Duodenal mucosa (tissue), 2 donors: ENCODE measurements around the gene ZCCHC24.

Experiments used
- H3K27ac ChIP-seq: one replicate; pipeline ENCODE4 v1.7.0; 2013; ENCODE audit warnings: low read depth, low read length
- H3K27me3 ChIP-seq, 2 donors: one replicate each; pipeline ENCODE4 v1.7.0; 2013; ENCODE audit warnings: low read length in 2 of 2, control low read depth in 1 of 2; ENCODE audit not compliant: insufficient read depth in 2 of 2, control insufficient read depth in 1 of 2
- H3K36me3 ChIP-seq, 2 donors: one replicate each; pipeline ENCODE4 v1.7.0; 2013; ENCODE audit warnings: low read length in 2 of 2, control low read depth in 1 of 2; ENCODE audit not compliant: insufficient read depth in 2 of 2, control insufficient read depth in 1 of 2
- H3K4me1 ChIP-seq, 2 donors: one replicate each; pipeline ENCODE4 v1.7.0; 2013; ENCODE audit warnings: low read length in 2 of 2, control low read depth in 1 of 2; ENCODE audit not compliant: insufficient read depth in 2 of 2, control insufficient read depth in 1 of 2
- H3K4me3 ChIP-seq, 2 donors: one replicate each; pipeline ENCODE4 v1.7.0; 2013; ENCODE audit warnings: low read length in 2 of 2, low read depth in 1 of 2
- H3K9ac ChIP-seq, 2 donors: one replicate each; pipeline ENCODE4 v1.7.0; 2013; ENCODE audit warnings: low read length in 2 of 2, low read depth in 1 of 2
- H3K9me3 ChIP-seq, 2 donors: one replicate each; pipeline ENCODE4 v1.7.0; 2013; ENCODE audit warnings: low read length in 2 of 2, control low read depth in 1 of 2; ENCODE audit not compliant: control insufficient read depth in 1 of 2

The ZCCHC24 gene

DNA sequence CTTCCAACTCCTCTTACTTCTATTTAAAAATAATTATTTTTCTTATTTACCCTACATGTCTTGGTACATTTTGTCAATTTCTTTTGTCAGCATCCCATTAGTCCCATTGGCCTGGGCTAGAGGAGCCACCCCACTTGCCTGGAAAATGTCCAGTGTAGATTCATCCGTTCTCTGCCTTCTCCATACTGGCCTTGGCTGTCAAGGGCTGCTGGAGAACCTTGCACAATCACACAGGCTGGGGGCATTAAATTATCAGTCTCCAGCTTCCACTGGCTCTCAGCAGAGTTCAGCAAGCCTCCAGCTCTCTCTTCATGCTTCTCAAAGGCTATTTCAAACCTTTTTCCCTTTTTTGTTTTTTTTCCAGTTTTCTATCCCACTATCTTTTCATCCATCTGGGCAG is 13.8 kb upstream of the ZCCHC24 start:
- no peaks in the 10 kb centered on the region for H3K9me3 ChIP-seq
- H3K9ac ChIP-seq = no peak overlapping the region
- H3K4me1 ChIP-seq = no peaks in the 10 kb centered on the region
- no peaks in the 10 kb centered on the region for H3K36me3 ChIP-seq
- H3K27me3 ChIP-seq = peaks cover 0 to 5% of the 10 kb centered on the region in 2 donors
- no peak overlapping the region for H3K27ac ChIP-seq
- H3K4me3 ChIP-seq = no peak overlapping the region

GRCh38 chr10:79458483-79458882 is 13.1 kb upstream of the ZCCHC24 start:
- no peak overlapping the region for H3K9ac ChIP-seq
- H3K9me3 ChIP-seq = no peaks in the 10 kb centered on the region
- H3K27me3 ChIP-seq = peaks cover 0 to 5% of the 10 kb centered on the region in 2 donors
- no peaks in the 10 kb centered on the region for H3K4me1 ChIP-seq
- H3K4me3 ChIP-seq = no peak overlapping the region
- no peak overlapping the region for H3K27ac ChIP-seq
- no peaks in the 10 kb centered on the region for H3K36me3 ChIP-seq

DNA sequence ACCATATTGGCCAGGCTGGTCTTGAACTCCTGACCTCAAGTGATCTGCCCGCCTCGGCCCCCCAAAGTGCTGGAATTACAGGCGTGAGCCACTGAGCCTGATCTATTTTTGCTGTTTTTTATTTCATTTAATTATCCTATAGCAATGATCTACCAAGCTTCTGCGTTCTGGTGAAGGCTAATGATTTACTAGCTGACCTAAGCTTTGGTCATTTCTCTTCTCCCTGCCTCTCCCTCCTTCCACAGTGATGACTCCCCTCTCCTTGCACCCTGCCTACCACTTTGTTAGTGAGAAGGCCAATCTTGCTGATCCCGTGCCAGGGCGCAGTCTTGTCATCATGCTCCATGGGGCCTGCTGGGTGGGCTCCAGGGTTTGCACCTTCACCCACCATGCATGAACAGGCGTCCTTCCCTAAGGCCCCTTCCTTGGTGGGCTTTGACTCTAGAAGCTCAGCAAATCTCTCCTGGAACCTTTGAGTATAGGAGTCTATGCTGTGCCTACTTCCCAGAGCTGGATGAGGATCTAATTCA is 11.9 kb upstream of the ZCCHC24 start:
- Histone ChIP-seq H3K27ac (no peak overlapping the region), H3K36me3 (no peaks in the 10 kb centered on the region), H3K4me1 (peaks cover 0 to 3% of the 10 kb centered on the region in 2 donors), H3K27me3 (peaks cover 0 to 5% of the 10 kb centered on the region in 2 donors), H3K9ac (no peak overlapping the region), H3K9me3 (no peaks in the 10 kb centered on the region), H3K4me3 (no peak overlapping the region)

DNA sequence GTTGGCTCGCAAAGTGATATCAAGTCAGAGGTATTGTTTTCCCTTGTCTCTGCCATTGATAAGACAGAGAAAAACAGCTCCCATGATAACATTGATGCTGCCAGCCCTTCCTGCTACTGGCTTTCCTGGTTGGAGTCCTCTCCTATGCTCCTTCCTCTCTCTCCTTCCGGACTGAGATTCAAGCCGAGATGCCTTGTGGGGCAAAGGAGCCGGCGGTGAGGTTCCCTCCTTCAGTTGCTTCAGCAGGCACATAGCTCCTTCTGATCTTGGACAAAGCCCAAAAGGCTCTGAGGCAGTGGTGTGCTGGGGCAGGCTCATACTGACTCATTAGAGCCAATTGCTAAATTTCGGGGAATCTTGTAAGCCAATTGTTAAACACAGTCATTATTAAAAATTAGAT is 8.8 kb upstream of the ZCCHC24 start:
- Histone ChIP-seq H3K4me3 (no peak overlapping the region), H3K9me3 (no peaks in the 10 kb centered on the region), H3K27ac (no peak overlapping the region)

GRCh38 chr10:79453392-79453791 is 8.0 kb upstream of the ZCCHC24 start:
- Histone ChIP-seq H3K36me3 (no peaks in the 10 kb centered on the region), H3K27ac (no peak overlapping the region), H3K4me1 (peaks cover 0 to 3% of the 10 kb centered on the region in 2 donors), H3K9me3 (no peaks in the 10 kb centered on the region), H3K9ac (no peak overlapping the region), H3K27me3 (peaks cover 0 to 5% of the 10 kb centered on the region in 2 donors), H3K4me3 (no peak overlapping the region)

More for the DNA sequence above, 8.8 kb upstream of the ZCCHC24 start:
- Histone ChIP-seq H3K4me1 (peaks cover 0 to 3% of the 10 kb centered on the region in 2 donors), H3K9ac (no peak overlapping the region), H3K36me3 (no peaks in the 10 kb centered on the region), H3K27me3 (peaks cover 0 to 5% of the 10 kb centered on the region in 2 donors)

DNA sequence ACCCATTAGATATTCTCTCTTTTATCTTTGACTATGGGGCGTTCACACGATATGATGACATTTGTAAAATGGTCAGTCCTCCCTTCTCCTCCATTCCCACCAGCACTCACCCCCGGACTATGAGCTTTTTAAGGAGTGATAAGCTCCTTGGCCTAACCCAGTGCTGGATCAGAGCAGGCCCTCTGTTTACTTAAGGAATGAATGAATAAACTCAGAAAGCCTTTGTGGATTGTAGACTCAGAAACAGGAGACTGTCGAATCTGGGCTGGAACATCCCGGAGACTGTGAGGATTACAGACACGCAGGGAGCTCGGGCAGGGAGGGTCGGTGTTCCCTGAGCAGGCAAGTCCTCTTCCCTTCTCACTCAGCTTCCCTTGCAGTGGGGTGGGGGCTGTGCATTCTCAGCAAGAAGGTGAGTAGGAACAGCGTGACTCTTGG is 6.8 kb upstream of the ZCCHC24 start:
- Histone ChIP-seq H3K36me3 (no peaks in the 10 kb centered on the region), H3K4me1 (peaks cover 0 to 3% of the 10 kb centered on the region in 2 donors), H3K27ac (no peak overlapping the region), H3K9me3 (no peaks in the 10 kb centered on the region), H3K4me3 (no peak overlapping the region), H3K27me3 (peaks cover 0 to 9% of the 10 kb centered on the region in 2 donors), H3K9ac (no peak overlapping the region)

GRCh38 chr10:79451046-79451699 is 5.7 kb upstream of the ZCCHC24 start:
- Histone ChIP-seq H3K9ac (no peak overlapping the region), H3K4me1 (peaks cover 0 to 3% of the 10 kb centered on the region in 2 donors), H3K27ac (no peak overlapping the region)

GRCh38 chr10:79449181-79450146 is 4.0 kb upstream of the ZCCHC24 start:
- no peak overlapping the region for H3K9ac ChIP-seq
- H3K9me3 ChIP-seq = no peaks in the 10 kb centered on the region
- no peak overlapping the region for H3K27ac ChIP-seq
- no peak overlapping the region for H3K4me3 ChIP-seq
- no peaks in the 10 kb centered on the region for H3K36me3 ChIP-seq
- H3K4me1 ChIP-seq = peaks cover 0 to 7% of the 10 kb centered on the region in 2 donors
- H3K27me3 ChIP-seq = peaks cover 0 to 4% of the 10 kb centered on the region in 2 donors

More at GRCh38 chr10:79451046-79451699, 5.7 kb upstream of the ZCCHC24 start:
- H3K27me3 ChIP-seq = peaks cover 0 to 9% of the 10 kb centered on the region in 2 donors
- H3K4me3 ChIP-seq = no peak overlapping the region
- H3K36me3 ChIP-seq = no peaks in the 10 kb centered on the region
- no peaks in the 10 kb centered on the region for H3K9me3 ChIP-seq

GRCh38 chr10:79448732-79449049 is 3.3 kb upstream of the ZCCHC24 start:
- Histone ChIP-seq H3K9me3 (no peaks in the 10 kb centered on the region), H3K4me1 (peaks cover 6 to 15% of the 10 kb centered on the region in 2 donors), H3K36me3 (no peaks in the 10 kb centered on the region), H3K27me3 (peaks cover 0 to 4% of the 10 kb centered on the region in 2 donors), H3K4me3 (no peak overlapping the region), H3K9ac (no peak overlapping the region), H3K27ac (no peak overlapping the region)
